ENCODE data around the gene KLF3. TPM values are rescaled to one million over a fixed set of nuclear protein-coding genes. Genes with fewer than 3 reads are reported as not detected.

The KLF3 gene
- total RNA-seq, 1 experiment from 2014 or later, result 16.8 TPM

- TF ChIP-seq, protein P1, sequence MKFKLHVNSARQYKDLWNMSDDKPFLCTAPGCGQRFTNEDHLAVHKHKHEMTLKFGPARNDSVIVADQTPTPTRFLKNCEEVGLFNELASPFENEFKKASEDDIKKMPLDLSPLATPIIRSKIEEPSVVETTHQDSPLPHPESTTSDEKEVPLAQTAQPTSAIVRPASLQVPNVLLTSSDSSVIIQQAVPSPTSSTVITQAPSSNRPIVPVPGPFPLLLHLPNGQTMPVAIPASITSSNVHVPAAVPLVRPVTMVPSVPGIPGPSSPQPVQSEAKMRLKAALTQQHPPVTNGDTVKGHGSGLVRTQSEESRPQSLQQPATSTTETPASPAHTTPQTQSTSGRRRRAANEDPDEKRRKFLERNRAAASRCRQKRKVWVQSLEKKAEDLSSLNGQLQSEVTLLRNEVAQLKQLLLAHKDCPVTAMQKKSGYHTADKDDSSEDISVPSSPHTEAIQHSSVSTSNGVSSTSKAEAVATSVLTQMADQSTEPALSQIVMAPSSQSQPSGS (CRISPR knock-in tag; IDR thresholded peaks at IDR 0.05; ENCODE audit: borderline replicate concordance, low read depth), result no peak
- TF ChIP-seq FOXK1 (CRISPR knock-in tag; IDR thresholded peaks at IDR 0.05) (no peak), ZNF671 (CRISPR knock-in tag; IDR thresholded peaks at IDR 0.05) (no peak)
Observed at GRCh38 chr4:38614231-38614630, 49.8 kb upstream of the KLF3 start (continued).

DNA sequence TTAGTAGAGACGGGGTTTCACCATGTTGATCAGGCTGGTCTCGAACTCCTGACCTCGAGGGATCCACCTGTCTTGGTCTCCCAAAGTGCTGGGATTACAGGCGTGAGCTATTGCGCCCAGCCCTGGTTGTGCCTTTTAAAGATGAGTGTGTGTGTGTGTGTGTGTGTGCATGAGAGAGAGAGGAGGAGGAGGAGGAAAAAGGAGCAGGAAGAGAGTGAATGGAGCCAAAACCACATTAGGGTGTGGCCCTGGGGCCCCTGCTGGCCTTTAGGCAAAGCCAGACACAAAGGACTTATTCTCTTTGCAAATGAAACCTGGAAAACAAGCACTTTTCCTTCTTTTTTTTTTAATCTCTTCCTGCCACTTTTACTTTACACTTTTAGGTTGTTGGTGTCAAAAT lies 48.2 kb upstream of the KLF3 start:
- CTCF ChIA-PET, result no interaction called here
- Mint-ChIP-seq H3K36me3 (no peaks in the 10 kb centered on the region), H3K4me3 (no peak overlapping the region), H3K9me3 (peaks cover 7% of the 10 kb centered on the region), H3K27me3 (ENCODE audit: low read depth) (no peaks in the 10 kb centered on the region), H3K27ac (no peak overlapping the region), H3K4me1 (peaks cover 14% of the 10 kb centered on the region)
- no peak for ATAC-seq
- POLR2A ChIA-PET, result no interaction called here
- no peak for TF ChIP-seq IRF2 (CRISPR knock-in tag; IDR thresholded peaks at IDR 0.05; ENCODE audit: borderline replicate concordance, low read depth)
- DNase-seq (ENCODE audit: low spot score), result no peak

DNA sequence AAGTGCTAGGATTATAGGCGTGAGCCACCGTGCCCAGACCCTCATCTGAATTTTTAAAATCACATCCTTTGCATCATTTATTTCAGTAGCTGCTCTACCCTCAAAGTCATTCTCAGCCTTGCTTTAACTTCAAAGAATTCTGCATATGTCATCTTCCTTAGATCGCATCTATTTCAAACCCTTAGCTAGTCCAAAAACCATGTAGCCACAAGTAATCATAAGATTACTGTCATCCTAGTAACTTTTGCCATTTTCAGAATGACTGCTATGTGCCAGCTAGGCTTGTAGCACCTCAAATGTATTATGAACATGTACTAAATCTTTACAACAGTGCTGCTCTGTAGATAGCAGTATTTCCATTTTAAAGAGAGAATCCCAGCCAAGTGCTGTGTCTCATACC lies 45.5 kb upstream of the KLF3 start:
- TF ChIP-seq ZNF232 (CRISPR knock-in tag; IDR thresholded peaks at IDR 0.05), result no peak
- TF ChIP-seq ZBTB21 (CRISPR knock-in tag; IDR thresholded peaks at IDR 0.05; ENCODE audit: borderline replicate concordance), result no peak
- no peak for TF ChIP-seq ZNF317 (CRISPR knock-in tag; IDR thresholded peaks at IDR 0.05; ENCODE audit: borderline replicate concordance, low read depth)
- TF ChIP-seq ETV6 (CRISPR knock-in tag; IDR thresholded peaks at IDR 0.05), result no peak
- TF ChIP-seq OVOL2 (CRISPR knock-in tag; IDR thresholded peaks at IDR 0.05; ENCODE audit: borderline replicate concordance), result no peak
- TF ChIP-seq, protein P2, sequence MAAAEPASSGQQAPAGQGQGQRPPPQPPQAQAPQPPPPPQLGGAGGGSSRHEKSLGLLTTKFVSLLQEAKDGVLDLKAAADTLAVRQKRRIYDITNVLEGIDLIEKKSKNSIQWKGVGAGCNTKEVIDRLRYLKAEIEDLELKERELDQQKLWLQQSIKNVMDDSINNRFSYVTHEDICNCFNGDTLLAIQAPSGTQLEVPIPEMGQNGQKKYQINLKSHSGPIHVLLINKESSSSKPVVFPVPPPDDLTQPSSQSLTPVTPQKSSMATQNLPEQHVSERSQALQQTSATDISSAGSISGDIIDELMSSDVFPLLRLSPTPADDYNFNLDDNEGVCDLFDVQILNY (CRISPR knock-in tag; IDR thresholded peaks at IDR 0.05), result no peak
- no peak for TF ChIP-seq ARID4B (CRISPR knock-in tag; IDR thresholded peaks at IDR 0.05; ENCODE audit: borderline replicate concordance)
- TF ChIP-seq GTF2I (CRISPR knock-in tag; conservative IDR thresholded peaks at IDR 0.05), result no peak
- no peak for TF ChIP-seq ZNF263 (CRISPR knock-in tag; IDR thresholded peaks at IDR 0.05; ENCODE audit: low read depth)
- TF ChIP-seq, protein P3, sequence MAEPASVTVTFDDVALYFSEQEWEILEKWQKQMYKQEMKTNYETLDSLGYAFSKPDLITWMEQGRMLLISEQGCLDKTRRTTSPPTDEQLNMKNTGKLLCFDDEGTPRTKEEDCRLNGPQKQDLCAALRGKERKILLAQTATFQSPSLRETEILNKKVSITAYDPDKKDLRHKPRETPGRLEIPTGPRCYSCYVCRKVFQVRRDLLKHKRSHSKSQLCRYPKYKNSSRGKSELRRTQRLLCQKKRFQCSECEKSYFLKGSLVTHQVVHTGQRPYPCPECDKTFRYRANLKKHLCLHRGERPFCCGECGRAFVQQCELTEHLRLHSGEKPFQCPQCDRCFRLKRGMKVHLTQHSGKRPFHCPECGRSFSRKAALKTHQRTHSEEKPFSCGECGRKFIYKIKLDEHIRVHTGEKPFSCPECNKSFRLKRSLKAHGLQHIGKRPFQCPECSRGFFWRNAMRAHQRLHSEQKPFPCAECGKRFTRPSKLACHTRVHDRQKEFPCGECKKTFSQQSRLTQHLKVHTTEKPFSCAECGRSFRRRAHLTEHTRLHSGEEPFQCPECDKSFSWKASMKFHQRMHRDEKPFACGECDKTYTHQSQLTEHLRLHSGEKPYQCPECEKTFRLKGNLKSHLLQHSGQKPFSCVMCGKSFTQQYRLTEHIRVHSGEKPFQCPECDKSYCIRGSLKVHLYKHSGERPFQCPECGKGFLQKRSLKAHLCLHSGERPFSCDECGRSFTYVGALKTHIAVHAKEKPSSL (CRISPR knock-in tag; conservative IDR thresholded peaks at IDR 0.05), result no peak
- no peak for TF ChIP-seq MXD4 (CRISPR knock-in tag; IDR thresholded peaks at IDR 0.05; ENCODE audit: borderline replicate concordance)
- TF ChIP-seq NR1H2 (CRISPR knock-in tag; IDR thresholded peaks at IDR 0.05), result no peak
- no peaks in the 10 kb centered on the region for H3K36me3 Mint-ChIP-seq
- CTCF ChIA-PET, result no interaction called here
- POLR2A ChIA-PET, result no interaction called here
- H3K27ac Mint-ChIP-seq, result no peak overlapping the region
- no peaks in the 10 kb centered on the region for H3K27me3 Mint-ChIP-seq (ENCODE audit: low read depth)
- H3K4me1 Mint-ChIP-seq, result peaks cover 9% of the 10 kb centered on the region
- no peak for DNase-seq (ENCODE audit: low spot score)
- H3K9me3 Mint-ChIP-seq, result peaks cover 7% of the 10 kb centered on the region
- ATAC-seq, result no peak
- H3K4me3 Mint-ChIP-seq, result no peak overlapping the region

All from WTC11 (cell line).